VCaP (cell line): Measurements from ENCODE around the gene ALG2.
A peak's percentile ranks its signal among the peaks of the same experiment; 100 is the strongest.

ENCODE experiments used
- H3K27ac ChIP-seq: fragments of 450-650 bp; 2 replicates; pipeline ENCODE4 v1.5.1; 2017
- TF ChIP-seq, protein P1 (sequence below): fragments of 450-650 bp; conservative IDR thresholded peaks from 2 replicates; pipeline ENCODE4 v1.5.1; 2017; ENCODE audit warnings: mild to moderate bottlenecking, moderate library complexity

The ALG2 gene

DNA sequence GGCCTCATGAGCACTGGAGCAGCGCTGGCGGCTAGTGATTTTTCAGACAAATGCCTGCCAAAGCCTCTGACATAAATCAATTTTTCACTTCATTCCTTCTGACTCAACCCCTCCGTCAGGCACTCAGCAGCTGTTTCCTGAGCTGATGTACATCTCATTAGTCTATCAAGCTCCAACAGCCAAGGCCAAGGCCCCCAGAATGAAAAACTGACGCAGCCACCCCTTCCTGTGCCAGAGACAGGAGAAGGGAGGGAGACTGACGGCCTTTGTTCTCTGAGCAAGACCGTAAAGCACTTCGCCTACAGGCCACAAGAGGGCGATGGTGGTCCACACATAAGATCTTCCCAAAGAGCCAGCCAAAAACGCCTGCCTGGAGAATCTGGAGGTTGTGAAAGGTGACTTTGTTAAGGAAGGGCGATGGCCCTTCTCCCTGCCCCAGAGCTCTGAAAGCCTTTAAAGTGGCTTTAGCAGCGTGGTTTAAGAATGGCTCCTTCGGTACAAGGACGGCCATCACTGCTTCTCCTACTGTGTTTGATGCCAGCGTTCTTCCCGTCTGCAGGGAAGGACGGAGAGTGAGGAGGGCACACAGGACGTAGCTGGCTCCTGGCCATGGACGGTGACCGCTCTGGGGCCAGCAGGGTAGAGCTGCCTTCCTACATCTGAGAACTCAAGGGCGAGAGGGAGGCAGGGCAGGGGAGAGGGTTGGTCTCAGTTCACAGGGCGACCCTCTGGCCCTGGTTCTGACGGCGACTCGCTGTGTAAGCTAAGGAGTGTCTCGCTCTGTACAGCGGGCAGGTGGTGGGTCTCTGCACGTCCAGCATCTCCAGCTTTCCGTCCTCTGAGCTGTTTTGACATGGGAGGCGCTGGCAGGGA, 37.0 kb downstream of the ALG2 start:
- H3K27ac ChIP-seq = no peak overlapping the region
- TF ChIP-seq, protein P1, sequence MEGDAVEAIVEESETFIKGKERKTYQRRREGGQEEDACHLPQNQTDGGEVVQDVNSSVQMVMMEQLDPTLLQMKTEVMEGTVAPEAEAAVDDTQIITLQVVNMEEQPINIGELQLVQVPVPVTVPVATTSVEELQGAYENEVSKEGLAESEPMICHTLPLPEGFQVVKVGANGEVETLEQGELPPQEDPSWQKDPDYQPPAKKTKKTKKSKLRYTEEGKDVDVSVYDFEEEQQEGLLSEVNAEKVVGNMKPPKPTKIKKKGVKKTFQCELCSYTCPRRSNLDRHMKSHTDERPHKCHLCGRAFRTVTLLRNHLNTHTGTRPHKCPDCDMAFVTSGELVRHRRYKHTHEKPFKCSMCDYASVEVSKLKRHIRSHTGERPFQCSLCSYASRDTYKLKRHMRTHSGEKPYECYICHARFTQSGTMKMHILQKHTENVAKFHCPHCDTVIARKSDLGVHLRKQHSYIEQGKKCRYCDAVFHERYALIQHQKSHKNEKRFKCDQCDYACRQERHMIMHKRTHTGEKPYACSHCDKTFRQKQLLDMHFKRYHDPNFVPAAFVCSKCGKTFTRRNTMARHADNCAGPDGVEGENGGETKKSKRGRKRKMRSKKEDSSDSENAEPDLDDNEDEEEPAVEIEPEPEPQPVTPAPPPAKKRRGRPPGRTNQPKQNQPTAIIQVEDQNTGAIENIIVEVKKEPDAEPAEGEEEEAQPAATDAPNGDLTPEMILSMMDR = peak; percentile 90

- TF ChIP-seq, protein P1 = no peak
- H3K27ac ChIP-seq = no peak overlapping the region
Measured at GRCh38 chr9:99184110-99184474, 37.6 kb downstream of the ALG2 start.

DNA sequence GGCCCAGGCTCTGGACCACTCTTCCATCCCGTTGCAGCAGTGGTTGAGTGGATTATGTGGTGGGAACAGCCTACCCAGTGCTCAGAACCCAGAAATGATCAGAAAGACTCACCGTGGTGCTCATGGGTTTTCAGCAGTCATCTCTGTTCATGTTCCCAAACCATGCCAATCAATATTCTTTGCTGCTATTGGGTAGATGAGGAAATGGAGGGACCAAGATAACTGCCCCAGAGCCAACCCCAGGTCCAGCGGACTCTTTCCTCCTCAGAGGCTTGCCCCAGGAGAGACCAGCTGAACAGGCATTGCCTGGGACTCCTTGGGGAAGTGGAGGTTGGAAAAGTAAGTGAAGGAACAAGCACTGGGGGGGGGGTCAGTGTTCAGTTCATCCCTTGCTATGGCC, 38.1 kb downstream of the ALG2 start:
- H3K27ac ChIP-seq = no peak overlapping the region
- TF ChIP-seq, protein P1 = no peak

DNA sequence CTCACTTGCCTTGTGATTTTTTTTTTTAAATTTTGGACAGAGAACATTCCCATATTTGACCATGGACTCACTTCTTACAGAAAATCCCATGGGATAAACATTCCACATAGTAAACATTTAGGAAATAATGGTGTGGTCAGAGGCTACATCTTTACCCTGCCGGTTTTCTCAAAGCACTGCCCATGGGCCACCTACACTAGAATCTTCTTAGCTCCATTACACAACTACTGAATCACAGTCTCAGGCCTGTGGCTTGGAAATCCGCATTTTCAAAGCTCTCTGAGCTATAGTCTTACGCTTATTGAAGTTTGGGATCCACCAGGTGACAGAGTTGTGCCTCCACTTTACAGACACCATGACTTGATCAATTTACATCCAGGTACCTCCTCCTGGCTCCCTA, 39.4 kb downstream of the ALG2 start:
- TF ChIP-seq, protein P1 = no peak
- no peak overlapping the region for H3K27ac ChIP-seq

GRCh38 chr9:99181621-99182020, 40.1 kb downstream of the ALG2 start:
- TF ChIP-seq, protein P1 = no peak
- H3K27ac ChIP-seq = no peak overlapping the region

DNA sequence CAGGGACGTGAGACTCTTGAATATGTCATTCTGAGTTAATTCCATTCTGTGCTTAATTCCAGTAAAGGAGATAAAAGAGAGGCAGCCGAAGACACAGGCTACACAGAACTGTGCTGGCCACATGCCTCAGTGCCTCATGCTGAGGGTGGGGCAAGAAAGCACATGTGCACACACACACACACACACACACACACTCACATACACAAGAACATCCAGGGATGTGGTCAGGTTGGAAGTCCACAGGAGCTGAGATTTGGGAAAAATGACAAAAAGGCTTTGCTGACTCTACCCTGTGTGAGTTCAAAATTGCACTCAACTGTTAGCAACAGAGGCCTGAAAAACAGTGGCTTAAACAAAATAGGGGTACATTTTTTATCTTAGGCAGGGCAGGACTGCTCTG, 40.5 kb downstream of the ALG2 start:
- no peak overlapping the region for H3K27ac ChIP-seq
- TF ChIP-seq, protein P1 = no peak

GRCh38 chr9:99180662-99181061, 41.1 kb downstream of the ALG2 start:
- no peak overlapping the region for H3K27ac ChIP-seq
- TF ChIP-seq, protein P1 = no peak
